C4-2B (cell line): ENCODE data around the gene LIF.

Experiments used
- H3K27ac ChIP-seq: fragments of 450-650 bp; 2 replicates; pipeline ENCODE4 v1.5.1; 2017
- CTCF ChIP-seq: fragments of 450-650 bp; conservative IDR thresholded peaks from 2 replicates; pipeline ENCODE4 v1.5.1; 2017; ENCODE audit warnings: mild to moderate bottlenecking
- ZFX ChIP-seq: fragments of 450-650 bp; IDR thresholded peaks from 2 replicates; pipeline ENCODE4 v1.6.1; 2017

LIF gene

GRCh38 chr22:30275625-30276024, 29.1 kb upstream of the LIF start:
- no peak for TF ChIP-seq ZFX
- no peak for TF ChIP-seq CTCF
- H3K27ac ChIP-seq = no peak overlapping the region; the same call in 1 of the 2 replicates

- no peak overlapping the region for H3K27ac ChIP-seq
- TF ChIP-seq CTCF (no peak), ZFX (no peak)
These were observed 27.9 kb upstream of the LIF start for GRCh38 chr22:30274437-30274812.

GRCh38 chr22:30273711-30274436, 27.3 kb upstream of the LIF start:
- H3K27ac ChIP-seq = no peak overlapping the region
- TF ChIP-seq ZFX (no peak), CTCF (no peak)

GRCh38 chr22:30272781-30273601, 26.4 kb upstream of the LIF start:
- no peak overlapping the region for H3K27ac ChIP-seq
- no peak for TF ChIP-seq ZFX
- TF ChIP-seq CTCF = no peak

- H3K27ac ChIP-seq = no peak overlapping the region
- TF ChIP-seq CTCF = no peak
- no peak for TF ChIP-seq ZFX
These were observed 24.3 kb upstream of the LIF start for GRCh38 chr22:30270832-30271231.

GRCh38 chr22:30268331-30268730, 21.8 kb upstream of the LIF start:
- no peak overlapping the region for H3K27ac ChIP-seq
- TF ChIP-seq CTCF = no peak
- no peak for TF ChIP-seq ZFX
